NOMO-1 treated with dmso at 0.1 percent for 144 hours (cell line): ENCODE measurements around the gene EXOC6B.

ENCODE experiments used
- DNase-seq: peaks from one replicate; lab custom pipeline; 2025; ENCODE audit not compliant: unreplicated experiment; lab: John Stamatoyannopoulos, UW

The EXOC6B gene

DNA sequence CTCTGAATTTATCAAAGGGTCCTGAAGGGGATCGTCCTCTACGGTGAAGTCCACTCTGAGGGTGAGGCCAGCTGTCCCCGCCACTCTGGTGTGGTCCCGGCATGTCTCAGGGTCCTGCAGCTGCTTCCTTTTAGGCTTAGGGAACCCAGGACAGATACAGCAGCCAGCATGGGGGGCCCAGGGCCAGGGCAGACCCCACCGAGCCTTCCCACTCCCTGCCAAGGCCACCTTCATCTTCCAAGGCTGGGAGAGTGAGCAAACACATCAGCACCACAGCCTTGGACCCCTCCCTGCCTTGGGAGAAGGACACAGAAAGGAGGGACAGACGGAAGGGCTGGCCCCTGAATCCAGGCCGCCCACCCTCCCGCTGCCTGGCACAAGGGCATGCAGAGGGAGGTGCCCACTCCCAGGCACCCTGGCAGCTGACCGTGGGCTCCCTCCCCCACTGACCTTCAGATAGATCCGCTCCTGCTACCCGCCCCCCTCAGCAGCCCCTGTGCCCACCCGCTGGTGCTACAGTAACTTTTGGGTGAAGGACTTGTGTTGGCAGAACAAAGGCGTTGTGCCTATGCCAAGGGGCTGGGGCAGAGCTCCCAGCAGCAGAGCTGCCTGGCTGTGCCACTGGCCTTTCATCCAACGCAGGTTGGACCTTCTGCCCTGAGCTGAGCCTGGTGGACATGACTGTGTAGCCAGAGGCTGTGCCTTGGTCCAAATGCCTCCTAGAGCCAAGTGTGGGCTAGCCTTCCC lies 685.8 kb downstream of the EXOC6B start:
- DNase-seq: no peak

DNA sequence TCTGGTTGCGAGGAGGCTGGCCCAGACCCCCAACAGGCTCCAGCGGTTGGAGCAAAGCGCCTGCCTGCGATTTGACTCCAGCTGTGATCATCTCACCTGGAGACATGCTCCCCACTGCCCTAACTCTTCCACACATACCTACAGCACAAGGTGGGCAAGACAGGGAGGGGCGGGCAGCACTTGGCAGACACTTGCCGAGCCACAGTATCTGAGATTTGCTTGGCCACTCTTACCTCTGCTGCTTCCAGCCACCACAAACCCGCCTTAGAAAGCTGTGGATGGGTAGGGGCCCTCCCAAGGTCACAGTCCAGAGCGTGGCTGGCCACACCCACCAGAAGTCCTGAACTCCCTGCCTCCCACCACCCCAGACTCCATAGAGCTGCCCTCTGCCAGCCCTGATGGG lies 686.4 kb downstream of the EXOC6B start:
- DNase-seq: no peak

DNA sequence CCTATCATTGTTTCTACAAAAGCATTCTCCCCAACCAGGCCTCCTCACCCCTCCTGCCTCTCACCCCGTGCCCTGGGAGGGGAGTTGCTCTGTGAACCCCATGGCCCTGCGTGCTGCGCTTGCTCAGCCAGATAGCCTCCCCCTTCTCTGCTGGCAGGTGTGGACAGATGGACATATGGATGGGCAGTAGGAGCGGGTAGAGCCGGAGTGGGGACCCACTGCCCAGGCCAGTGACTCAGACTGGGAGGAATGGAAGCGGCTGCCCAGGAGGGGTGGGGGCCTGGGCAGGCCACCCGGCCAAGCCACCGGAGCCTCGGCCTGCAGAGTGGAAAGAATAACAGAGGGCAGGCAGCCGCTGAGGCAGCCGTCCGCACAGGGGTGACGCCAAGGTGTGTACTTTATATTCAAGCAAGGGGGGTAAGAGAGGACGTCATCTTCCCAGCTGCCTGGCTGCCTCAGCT lies 686.9 kb downstream of the EXOC6B start:
- DNase-seq: no peak

DNA sequence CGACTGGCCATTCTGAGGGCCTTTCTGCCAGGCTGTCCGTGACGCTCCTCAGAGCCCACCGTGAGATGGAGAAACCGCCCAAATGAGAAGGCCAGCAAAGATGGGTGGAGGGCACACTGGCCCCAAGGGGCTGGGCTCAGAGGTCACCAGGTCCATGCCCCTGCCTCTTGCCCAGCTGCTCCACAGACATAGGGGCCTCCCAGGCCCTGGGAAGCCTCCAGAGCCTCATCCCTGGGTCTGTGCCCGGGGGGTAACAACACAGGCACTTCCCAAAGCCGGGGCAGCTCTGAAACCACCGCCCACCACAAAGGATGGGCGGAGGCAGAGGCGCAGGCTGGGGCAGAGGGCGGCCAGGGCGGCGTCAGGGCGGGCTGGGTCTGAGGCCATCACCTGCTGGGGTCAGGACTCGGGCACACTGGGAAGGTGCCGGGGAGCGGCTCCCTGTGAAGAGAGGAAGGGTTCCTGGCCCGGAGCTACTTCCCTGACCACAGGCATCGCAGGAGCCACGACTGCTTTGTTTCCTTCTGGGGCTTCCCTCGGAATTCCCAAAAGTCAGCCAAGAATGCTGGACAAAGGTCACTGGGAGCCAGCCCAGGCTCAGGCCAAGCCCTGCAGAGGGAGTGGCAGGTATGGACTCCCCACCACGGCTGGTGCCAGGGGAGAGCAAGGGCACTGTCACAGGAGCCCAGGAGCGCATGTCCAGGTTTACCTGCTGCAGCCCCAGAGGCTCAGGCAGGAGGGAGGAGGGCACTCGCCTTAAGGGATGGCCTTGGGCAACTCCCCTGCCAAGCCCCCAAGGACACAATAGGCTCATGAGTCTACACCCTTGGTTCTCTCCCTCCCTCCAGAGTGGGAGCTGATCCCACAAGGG lies 687.6 kb downstream of the EXOC6B start:
- no peak for DNase-seq

DNA sequence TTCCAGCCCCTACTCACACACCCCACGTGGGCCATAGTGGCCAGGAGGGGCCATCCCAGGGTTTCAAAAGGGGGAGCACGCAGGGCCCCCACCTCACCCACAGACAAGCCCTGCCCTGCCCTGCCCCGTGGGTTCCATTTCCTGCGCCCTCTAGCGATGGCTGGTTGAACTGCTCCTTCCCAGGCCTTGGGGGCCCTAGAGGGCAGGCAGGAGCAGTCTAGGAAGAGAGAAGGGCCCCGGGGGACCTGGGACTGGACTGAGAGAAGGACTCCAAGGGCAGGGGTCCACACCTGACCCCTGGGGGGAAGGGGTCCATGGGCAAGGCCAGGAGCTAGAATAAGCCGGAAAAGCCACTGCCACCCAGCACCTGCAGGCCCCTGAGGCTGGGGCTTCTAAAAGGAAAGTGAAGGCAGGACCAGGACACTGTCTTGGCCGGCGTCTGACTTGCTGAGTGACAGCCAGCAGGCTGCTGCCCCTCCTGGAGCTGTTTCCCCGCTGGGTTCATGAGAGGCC lies 688.3 kb downstream of the EXOC6B start:
- DNase-seq: no peak

DNA sequence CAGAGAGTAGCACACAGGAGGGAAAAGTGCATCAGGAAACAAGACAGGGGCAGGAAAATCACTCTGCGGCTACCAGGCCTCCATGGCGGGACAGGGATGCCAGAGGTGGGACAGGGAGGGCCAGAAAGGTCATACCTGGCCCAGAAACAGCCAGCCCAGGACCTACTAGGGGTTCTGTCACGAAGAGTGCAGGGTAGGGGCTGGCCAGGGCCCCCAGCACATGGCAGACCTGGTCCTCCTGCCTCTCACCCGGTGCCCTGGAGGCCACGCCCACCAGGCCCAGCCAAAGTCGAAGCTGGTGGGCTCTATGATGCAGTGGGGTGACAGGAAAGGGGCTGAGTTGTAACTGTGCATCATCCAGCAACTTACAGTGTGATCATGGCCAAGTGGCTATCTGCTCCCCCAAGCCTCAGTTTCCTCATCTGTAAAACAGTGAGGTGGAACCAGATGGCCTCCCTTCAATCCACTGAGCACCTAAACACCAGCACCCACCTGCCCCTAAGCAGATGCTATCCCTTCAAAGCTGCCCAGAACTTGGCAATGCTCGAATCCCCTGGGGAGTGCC lies 688.8 kb downstream of the EXOC6B start:
- no peak for DNase-seq

GRCh38 chr2:72136331-72136730 lies 689.5 kb downstream of the EXOC6B start:
- DNase-seq: no peak

GRCh38 chr2:72135921-72136320 lies 689.9 kb downstream of the EXOC6B start:
- no peak for DNase-seq

DNA sequence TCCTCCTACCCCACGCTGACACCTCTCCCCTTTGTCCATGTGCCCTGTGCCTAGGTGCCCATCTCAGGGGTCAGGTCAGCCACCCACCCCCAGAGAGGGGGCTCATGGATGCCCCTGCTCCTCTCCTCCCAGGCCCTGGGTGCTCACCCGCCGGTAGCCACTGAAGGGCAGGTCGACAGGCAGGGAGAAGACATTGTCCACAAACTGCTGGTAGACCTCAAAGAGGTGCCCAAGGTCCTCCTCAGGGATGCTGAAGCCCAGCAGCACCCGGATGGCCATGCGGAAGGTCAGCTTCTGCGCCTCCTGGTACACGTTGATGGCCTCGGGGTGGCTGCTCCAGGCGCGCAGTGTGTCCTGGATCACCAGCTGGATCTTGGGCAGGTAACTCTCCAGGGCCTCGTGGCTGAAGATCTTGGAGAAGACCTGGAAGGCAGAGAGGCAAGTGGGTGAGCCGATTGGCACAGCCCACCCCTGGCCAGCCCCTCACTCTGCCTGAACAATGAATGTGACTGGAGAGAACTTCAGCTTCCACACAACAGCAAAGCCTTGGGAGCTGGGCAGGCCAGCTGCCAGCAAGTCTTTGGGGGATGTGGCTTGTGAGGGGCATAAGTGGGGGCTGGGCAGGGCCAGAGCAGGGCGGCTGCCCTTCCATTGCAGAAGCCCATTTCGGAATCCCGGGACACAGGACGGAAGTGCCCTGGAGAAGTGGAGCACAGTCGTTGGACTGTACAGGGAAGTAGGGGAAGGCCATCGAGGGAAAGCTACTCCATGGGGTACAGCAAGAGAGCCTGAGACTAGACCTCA lies 690.6 kb downstream of the EXOC6B start:
- no peak for DNase-seq

DNA sequence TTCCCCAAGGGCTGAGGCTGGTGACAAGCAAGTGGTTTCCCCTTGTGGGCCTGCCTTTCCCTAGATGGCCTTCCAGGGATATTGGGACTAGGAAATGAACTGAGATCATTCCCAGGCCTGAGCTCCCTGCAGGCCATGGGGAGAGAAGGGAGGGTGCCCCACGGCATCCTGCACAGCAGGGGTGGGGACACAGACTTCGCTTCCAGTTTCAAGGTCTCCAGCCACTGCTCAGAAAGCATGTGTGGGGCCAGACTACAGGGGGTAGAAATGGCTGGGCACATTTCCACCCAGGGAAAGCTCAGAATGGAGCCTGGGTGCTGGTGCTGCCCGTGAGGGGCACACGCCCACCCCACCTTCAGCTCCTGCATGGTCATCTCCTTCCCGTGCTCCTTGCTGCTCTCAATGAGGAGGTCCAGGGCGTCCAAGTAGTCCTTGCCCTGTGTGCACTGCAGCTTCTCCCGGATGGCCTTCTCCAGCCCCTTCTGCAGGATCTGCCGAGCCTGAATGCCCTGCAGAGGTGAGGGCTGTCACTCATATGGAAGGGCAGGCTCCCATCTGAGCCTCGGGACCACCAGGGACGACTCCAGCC lies 691.3 kb downstream of the EXOC6B start:
- DNase-seq: no peak

DNA sequence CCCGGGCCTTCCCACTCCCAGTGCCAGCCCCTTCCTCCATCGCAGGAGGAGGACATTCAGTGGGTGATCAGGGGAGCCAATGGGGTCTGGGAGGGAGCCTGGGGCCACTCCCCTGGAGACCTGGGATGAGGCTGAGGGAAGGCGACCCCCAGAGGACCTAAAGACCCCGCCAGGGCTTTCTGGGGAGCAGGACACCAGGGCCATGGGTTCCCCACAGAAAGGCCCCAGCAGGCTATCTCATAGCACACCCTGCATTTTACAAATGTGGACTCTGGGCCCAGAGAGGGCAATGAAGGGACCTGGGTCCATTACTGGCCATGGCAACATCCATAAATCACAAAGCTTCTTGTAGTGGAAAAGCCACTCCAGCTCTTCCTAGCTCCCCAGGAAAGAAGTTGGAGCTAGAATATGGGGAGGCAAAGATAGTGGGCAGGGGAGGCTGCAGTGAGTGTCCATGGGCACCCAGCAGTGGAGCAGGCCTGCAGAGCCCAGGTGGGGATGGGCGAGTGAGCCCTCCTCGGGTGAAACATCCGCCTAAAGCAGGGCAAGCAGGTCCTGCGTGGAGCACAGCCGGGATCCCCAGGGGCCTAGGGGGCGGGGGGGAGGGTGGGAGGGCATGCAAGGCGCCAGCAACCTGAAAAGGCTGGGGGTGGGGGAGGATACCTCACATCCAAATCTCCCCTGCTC lies 692.0 kb downstream of the EXOC6B start:
- no peak for DNase-seq

GRCh38 chr2:72132981-72133720 lies 692.7 kb downstream of the EXOC6B start:
- no peak for DNase-seq

DNA sequence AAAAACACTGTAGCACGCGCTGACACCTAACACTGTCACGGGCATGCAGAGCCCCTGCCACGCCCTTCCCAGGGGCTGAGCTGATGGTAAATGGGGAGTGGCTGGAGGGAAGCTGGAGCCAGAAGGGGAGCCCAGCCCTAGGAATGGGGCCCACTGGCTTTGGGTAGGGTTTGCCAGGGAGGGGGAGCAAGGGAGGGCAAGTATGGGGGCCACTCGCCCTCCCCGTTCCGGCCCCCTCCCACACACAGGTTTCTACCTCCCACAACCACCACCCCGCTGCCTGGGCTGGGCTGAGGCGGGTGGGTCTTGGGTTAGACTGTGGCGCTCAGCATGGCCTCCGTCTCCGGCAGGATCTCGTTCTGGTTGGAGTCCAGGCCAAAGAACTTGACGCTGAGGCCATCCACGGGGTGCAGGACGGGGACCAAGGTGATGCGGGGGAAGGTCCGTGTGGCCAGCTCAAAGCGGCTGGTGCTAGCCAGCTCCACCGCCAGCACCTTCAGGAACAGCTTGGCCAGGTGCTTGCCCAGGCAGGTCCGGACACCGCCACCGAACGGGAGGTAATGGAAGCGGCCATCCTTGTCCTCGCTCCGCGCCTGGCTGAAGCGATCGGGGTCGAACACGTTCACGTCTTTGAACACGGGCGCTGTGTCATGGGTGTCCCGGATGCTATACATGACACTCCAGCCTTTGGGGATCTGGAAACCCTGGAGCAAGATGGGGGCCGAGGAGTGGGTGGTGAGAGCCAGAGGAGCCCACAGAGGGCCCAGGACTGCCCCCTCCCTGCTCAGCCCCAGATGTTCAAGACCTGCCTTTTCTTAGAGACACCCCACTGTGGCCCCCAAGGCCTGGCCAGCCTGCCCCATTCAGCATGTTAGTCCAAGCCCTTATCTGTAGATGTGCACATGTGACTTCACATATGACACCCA lies 693.7 kb downstream of the EXOC6B start:
- DNase-seq: no peak

DNA sequence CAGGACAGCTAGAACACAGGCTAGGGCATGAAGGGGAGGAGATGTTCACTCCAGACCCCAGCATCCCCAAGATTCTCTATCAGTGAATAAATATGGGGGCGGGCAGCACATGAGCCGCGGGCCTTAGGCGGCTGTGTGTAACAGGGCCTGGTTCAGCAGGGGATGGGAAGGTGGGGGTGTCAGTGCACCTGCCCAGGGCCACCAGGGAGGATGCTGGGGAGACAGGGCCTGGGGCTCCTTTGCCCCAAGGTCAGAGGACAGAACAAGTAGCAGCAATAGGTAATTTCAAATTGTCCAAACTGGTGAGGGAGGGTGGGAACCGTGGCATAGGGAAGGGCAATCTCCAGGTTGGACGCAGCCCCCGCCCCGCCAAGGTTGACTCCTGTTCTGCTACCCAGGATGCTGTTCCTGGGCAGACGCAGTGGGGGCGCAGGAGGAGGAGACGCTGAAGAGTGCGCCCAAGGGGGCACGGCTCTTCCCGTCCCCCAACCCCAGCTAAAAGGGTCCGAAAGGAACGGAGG lies 694.4 kb downstream of the EXOC6B start:
- no peak for DNase-seq

DNA sequence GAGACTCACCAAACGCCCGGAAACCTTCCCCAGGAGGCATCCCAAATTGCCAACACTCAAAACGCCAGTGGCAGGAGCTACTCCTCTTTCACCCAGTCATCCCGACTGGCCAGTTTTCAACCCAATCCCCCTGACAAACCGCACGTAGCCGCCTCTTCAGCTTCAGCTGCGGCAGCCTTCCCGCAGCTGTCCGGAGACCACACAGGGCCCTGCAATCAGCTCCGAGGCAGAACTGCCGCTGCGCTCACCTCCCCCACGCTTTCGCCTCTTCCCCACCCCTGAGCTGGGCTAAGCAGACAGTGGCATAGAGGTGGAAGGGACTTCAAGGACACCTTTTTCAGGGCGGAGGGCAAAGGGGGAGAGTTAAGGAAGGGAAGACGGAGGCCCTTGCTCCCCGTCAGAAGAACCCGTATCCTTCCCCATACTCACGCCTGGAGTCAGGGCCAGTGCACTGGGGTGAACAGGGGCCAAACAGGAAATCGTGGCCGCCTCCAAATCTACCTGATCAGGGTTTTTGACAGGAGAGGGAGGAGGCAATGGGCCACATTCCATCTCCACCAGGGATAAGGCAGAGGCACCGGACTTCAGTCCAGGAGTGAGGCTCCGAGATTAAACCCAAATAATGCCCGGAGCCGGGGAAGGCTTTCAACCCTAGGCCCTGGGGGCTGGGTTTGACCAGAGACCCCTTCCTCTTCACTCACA lies 695.0 kb downstream of the EXOC6B start:
- no peak for DNase-seq

DNA sequence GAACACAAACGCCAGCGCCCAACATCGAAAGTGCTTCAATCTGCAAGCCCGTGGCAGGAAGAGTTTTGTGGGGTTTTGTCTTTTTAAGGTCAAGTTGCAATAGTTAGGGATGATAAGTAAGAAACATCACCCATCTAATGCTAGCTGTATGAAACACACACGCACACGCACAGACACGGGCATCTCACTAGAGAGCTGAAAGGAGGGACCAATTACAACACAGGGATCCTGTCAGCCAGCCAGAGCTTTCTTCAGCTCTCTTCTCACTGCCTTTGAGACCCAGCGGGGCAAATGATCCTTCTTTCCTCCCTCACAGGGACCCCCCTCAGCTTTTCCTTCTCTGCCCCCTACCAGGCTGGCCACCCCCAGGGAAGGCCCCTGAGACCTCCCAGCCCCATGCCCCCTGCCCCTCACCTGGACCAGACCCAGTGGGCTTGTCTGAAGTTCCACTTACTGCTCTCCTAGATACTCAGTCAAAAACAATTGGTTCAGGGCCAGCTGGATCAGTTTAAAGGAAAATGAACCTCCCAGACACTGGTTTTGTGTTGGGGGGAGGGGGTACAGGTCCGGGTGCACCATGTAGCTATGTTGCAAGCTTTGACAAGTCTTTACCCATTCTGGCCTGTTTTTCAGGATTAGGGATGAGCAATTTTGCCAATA lies 696.0 kb downstream of the EXOC6B start:
- no peak for DNase-seq

DNA sequence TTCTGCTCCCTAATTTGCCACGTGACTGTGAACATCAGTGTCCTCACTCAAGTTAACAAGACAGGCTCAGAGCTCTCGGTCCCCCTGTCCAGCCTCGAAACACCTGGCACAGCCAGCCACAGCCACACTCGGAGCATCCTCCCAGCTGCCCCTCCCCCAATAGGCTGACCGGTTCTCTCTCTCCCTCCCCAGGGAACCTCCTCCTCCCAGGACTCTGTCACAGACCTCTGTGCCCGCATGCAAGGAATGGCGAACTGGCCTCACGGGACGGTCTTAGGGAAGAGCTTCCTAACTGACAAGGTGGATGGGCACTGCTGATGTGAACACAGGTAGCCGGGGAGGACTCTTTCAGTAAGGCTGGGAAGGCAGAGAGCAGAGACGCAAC lies 697.0 kb downstream of the EXOC6B start:
- no peak for DNase-seq
